T-helper 1 cell treated with Interleukin-12 subunit alpha and Interleukin-12 subunit beta and Interleukin-4 antibody, amounts not matched to agents 30 μg/mL and 1 μg/mL, for 36 hours (primary cell): Measurements from ENCODE around the gene GAK.

Experiments used
- H3K27ac Mint-ChIP-seq: one replicate; pipeline ENCODE4 v1.8.0; 2021; ENCODE audit warnings: mild to moderate bottlenecking, mixed read lengths
- H3K27me3 Mint-ChIP-seq: one replicate; pipeline ENCODE4 v1.8.0; 2021; ENCODE audit warnings: low read depth, mixed read lengths
- H3K36me3 Mint-ChIP-seq: one replicate; pipeline ENCODE4 v1.8.0; 2021; ENCODE audit warnings: low read depth, mixed read lengths
- H3K4me1 Mint-ChIP-seq: one replicate; pipeline ENCODE4 v1.8.0; 2021; ENCODE audit warnings: low read depth, mixed read lengths
- H3K4me3 Mint-ChIP-seq: one replicate; pipeline ENCODE4 v1.8.0; 2021; ENCODE audit warnings: mild to moderate bottlenecking, moderate library complexity, mixed read lengths
- H3K9me3 Mint-ChIP-seq: one replicate; pipeline ENCODE4 v1.8.0; 2021; ENCODE audit warnings: mixed read lengths

The GAK gene

GRCh38 chr4:866068-866760 lies 65.9 kb downstream of the GAK start:
- Mint-ChIP-seq H3K4me1 (no peaks in the 10 kb centered on the region), H3K27ac (no peak overlapping the region), H3K27me3 (no peaks in the 10 kb centered on the region), H3K36me3 (peaks cover 33% of the 10 kb centered on the region), H3K4me3 (no peak overlapping the region), H3K9me3 (peaks cover 4% of the 10 kb centered on the region)

GRCh38 chr4:865572-865971 lies 66.5 kb downstream of the GAK start:
- no peak overlapping the region for H3K4me3 Mint-ChIP-seq
- H3K4me1 Mint-ChIP-seq, result no peaks in the 10 kb centered on the region
- H3K36me3 Mint-ChIP-seq, result peaks cover 35% of the 10 kb centered on the region
- no peaks in the 10 kb centered on the region for H3K27me3 Mint-ChIP-seq
- no peak overlapping the region for H3K27ac Mint-ChIP-seq
- peaks cover 4% of the 10 kb centered on the region for H3K9me3 Mint-ChIP-seq

- no peaks in the 10 kb centered on the region for H3K27me3 Mint-ChIP-seq
- no peaks in the 10 kb centered on the region for H3K4me1 Mint-ChIP-seq
- H3K27ac Mint-ChIP-seq, result no peak overlapping the region
- H3K9me3 Mint-ChIP-seq, result peaks cover 4% of the 10 kb centered on the region
- peaks cover 35% of the 10 kb centered on the region for H3K36me3 Mint-ChIP-seq
- no peak overlapping the region for H3K4me3 Mint-ChIP-seq
Observed at GRCh38 chr4:865121-865465, 67.0 kb downstream of the GAK start.

- no peaks in the 10 kb centered on the region for H3K4me1 Mint-ChIP-seq
- H3K4me3 Mint-ChIP-seq, result no peak overlapping the region
- H3K27ac Mint-ChIP-seq, result no peak overlapping the region
- no peaks in the 10 kb centered on the region for H3K9me3 Mint-ChIP-seq
- H3K36me3 Mint-ChIP-seq, result peaks cover 35% of the 10 kb centered on the region
- H3K27me3 Mint-ChIP-seq, result no peaks in the 10 kb centered on the region
Observed at GRCh38 chr4:864456-865120, 67.5 kb downstream of the GAK start.

- peaks cover 54% of the 10 kb centered on the region for H3K36me3 Mint-ChIP-seq
- H3K27me3 Mint-ChIP-seq, result no peaks in the 10 kb centered on the region
- no peak overlapping the region for H3K4me3 Mint-ChIP-seq
- H3K4me1 Mint-ChIP-seq, result peaks cover 1% of the 10 kb centered on the region
- H3K9me3 Mint-ChIP-seq, result peaks cover 26% of the 10 kb centered on the region
- H3K27ac Mint-ChIP-seq, result no peak overlapping the region
Observed at GRCh38 chr4:860561-860960, 71.6 kb downstream of the GAK start.

- Mint-ChIP-seq H3K9me3 (peaks cover 26% of the 10 kb centered on the region), H3K27ac (no peak overlapping the region), H3K27me3 (no peaks in the 10 kb centered on the region), H3K4me3 (no peak overlapping the region), H3K4me1 (peaks cover 1% of the 10 kb centered on the region), H3K36me3 (peaks cover 62% of the 10 kb centered on the region)
Observed at GRCh38 chr4:859496-859895, 72.6 kb downstream of the GAK start.

- Mint-ChIP-seq H3K27me3 (no peaks in the 10 kb centered on the region), H3K4me1 (peaks cover 1% of the 10 kb centered on the region), H3K9me3 (peaks cover 26% of the 10 kb centered on the region), H3K4me3 (no peak overlapping the region), H3K36me3 (peaks cover 63% of the 10 kb centered on the region), H3K27ac (no peak overlapping the region)
Observed at GRCh38 chr4:858831-859451, 73.2 kb downstream of the GAK start.

GRCh38 chr4:858041-858481 lies 74.1 kb downstream of the GAK start:
- Mint-ChIP-seq H3K9me3 (peaks cover 26% of the 10 kb centered on the region), H3K4me3 (no peak overlapping the region), H3K36me3 (peaks cover 59% of the 10 kb centered on the region), H3K27me3 (no peaks in the 10 kb centered on the region), H3K4me1 (peaks cover 1% of the 10 kb centered on the region), H3K27ac (no peak overlapping the region)

GRCh38 chr4:857461-857860 lies 74.7 kb downstream of the GAK start:
- Mint-ChIP-seq H3K36me3 (peaks cover 55% of the 10 kb centered on the region), H3K27me3 (no peaks in the 10 kb centered on the region), H3K4me3 (no peak overlapping the region), H3K27ac (peak overlapping the region; percentile 63), H3K9me3 (peaks cover 26% of the 10 kb centered on the region), H3K4me1 (peaks cover 1% of the 10 kb centered on the region)

- peak overlapping the region; percentile 68 for H3K27ac Mint-ChIP-seq
- peaks cover 26% of the 10 kb centered on the region for H3K9me3 Mint-ChIP-seq
- no peaks in the 10 kb centered on the region for H3K27me3 Mint-ChIP-seq
- peaks cover 1% of the 10 kb centered on the region for H3K4me1 Mint-ChIP-seq
- H3K4me3 Mint-ChIP-seq, result no peak overlapping the region
- H3K36me3 Mint-ChIP-seq, result peaks cover 49% of the 10 kb centered on the region
Observed at GRCh38 chr4:856225-856901, 75.8 kb downstream of the GAK start.

GRCh38 chr4:855880-856224 lies 76.3 kb downstream of the GAK start:
- H3K27ac Mint-ChIP-seq, result peak overlapping the region; percentile 68
- peaks cover 1% of the 10 kb centered on the region for H3K4me1 Mint-ChIP-seq
- H3K4me3 Mint-ChIP-seq, result no peak overlapping the region
- peaks cover 50% of the 10 kb centered on the region for H3K36me3 Mint-ChIP-seq
- H3K9me3 Mint-ChIP-seq, result peaks cover 26% of the 10 kb centered on the region
- H3K27me3 Mint-ChIP-seq, result no peaks in the 10 kb centered on the region

- H3K9me3 Mint-ChIP-seq, result peaks cover 26% of the 10 kb centered on the region
- peaks cover 44% of the 10 kb centered on the region for H3K36me3 Mint-ChIP-seq
- peaks cover 1% of the 10 kb centered on the region for H3K4me1 Mint-ChIP-seq
- H3K4me3 Mint-ChIP-seq, result no peak overlapping the region
- H3K27me3 Mint-ChIP-seq, result no peaks in the 10 kb centered on the region
- H3K27ac Mint-ChIP-seq, result no peak overlapping the region
Observed at GRCh38 chr4:854356-854755, 77.8 kb downstream of the GAK start.

GRCh38 chr4:853416-853781 lies 78.7 kb downstream of the GAK start:
- Mint-ChIP-seq H3K36me3 (peaks cover 47% of the 10 kb centered on the region), H3K27ac (no peak overlapping the region)

GRCh38 chr4:851701-852430 lies 80.2 kb downstream of the GAK start:
- no peak overlapping the region for H3K27ac Mint-ChIP-seq
- no peak overlapping the region for H3K4me3 Mint-ChIP-seq
- H3K4me1 Mint-ChIP-seq, result no peaks in the 10 kb centered on the region
- peaks cover 10% of the 10 kb centered on the region for H3K9me3 Mint-ChIP-seq
- H3K36me3 Mint-ChIP-seq, result peaks cover 36% of the 10 kb centered on the region
- H3K27me3 Mint-ChIP-seq, result no peaks in the 10 kb centered on the region

More at GRCh38 chr4:853416-853781, 78.7 kb downstream of the GAK start:
- Mint-ChIP-seq H3K27me3 (no peaks in the 10 kb centered on the region), H3K4me3 (no peak overlapping the region), H3K4me1 (peaks cover 1% of the 10 kb centered on the region), H3K9me3 (peaks cover 24% of the 10 kb centered on the region)
